Neural crest cell (in vitro differentiated cells): ENCODE data around the gene CLDN24. TPM values are rescaled to one million over a fixed set of nuclear protein-coding genes. Genes with fewer than 3 reads are reported as not detected.
A peak's percentile ranks its signal among the peaks of the same experiment; 100 is the strongest.
"Not testable (repeated sequence)": the region's sequence is repeated elsewhere in the genome, so short reads cannot be mapped to it uniquely, and the experiment has no call there.

Experiments used
- DNase-seq: peaks from one replicate; pipeline ENCODE4 v3.0.0; 2021; ENCODE audit warnings: low read depth, mixed read lengths, low spot score
- H3K27ac Mint-ChIP-seq: one replicate; pipeline ENCODE4 v1.8.0; 2021; ENCODE audit warnings: mild to moderate bottlenecking, mixed read lengths; ENCODE audit not compliant: unreplicated experiment
- H3K27me3 Mint-ChIP-seq: 2 replicates; pipeline ENCODE4 v1.8.0; 2021; ENCODE audit warnings: low read depth, mild to moderate bottlenecking, mixed read lengths
- H3K36me3 Mint-ChIP-seq: 2 replicates; pipeline ENCODE4 v1.8.0; 2021; ENCODE audit warnings: low read depth, mild to moderate bottlenecking, mixed read lengths
- H3K4me1 Mint-ChIP-seq: 2 replicates; pipeline ENCODE4 v1.8.0; 2021; ENCODE audit warnings: mixed read lengths
- H3K4me3 Mint-ChIP-seq: one replicate; pipeline ENCODE4 v1.8.0; 2021; ENCODE audit warnings: mild to moderate bottlenecking, mixed read lengths
- H3K9me3 Mint-ChIP-seq: 2 replicates; pipeline ENCODE4 v1.8.0; 2021; ENCODE audit warnings: mixed read lengths
- CTCF ChIP-seq: fragments of 200-600 bp; sonication (generic); conservative IDR thresholded peaks from 2 replicates; pipeline ENCODE4 v1.5.0; 2021; ENCODE audit warnings: antibody characterized with exemption, mild to moderate bottlenecking
- total RNA-seq: library from RNA; stranded (reverse); gene quantifications from 2 replicates; pipeline ENCODE4 v1.2.1, GENCODE V29; 2021

Gene CLDN24
- total RNA-seq, 1 donor from 2014 or later, result not detected

GRCh38 chr4:183326853-183327252, 4.6 kb upstream of the CLDN24 start:
- H3K4me1 Mint-ChIP-seq, result peaks cover 17% of the 10 kb centered on the region
- no peak overlapping the region for H3K4me3 Mint-ChIP-seq
- no peak for TF ChIP-seq CTCF
- H3K9me3 Mint-ChIP-seq, result peaks cover 6% of the 10 kb centered on the region
- no peak overlapping the region for H3K27ac Mint-ChIP-seq
- H3K36me3 Mint-ChIP-seq, result peaks cover 12% of the 10 kb centered on the region
- H3K27me3 Mint-ChIP-seq, result no peaks in the 10 kb centered on the region
- no peak for DNase-seq

- H3K27ac Mint-ChIP-seq, DNase-seq, H3K4me3 Mint-ChIP-seq, H3K9me3 Mint-ChIP-seq, H3K27me3 Mint-ChIP-seq: not testable (repeated sequence)
- peaks cover 21% of the 10 kb centered on the region for H3K4me1 Mint-ChIP-seq
- H3K36me3 Mint-ChIP-seq, result peaks cover 12% of the 10 kb centered on the region
These were observed 4.2 kb upstream of the CLDN24 start for GRCh38 chr4:183326387-183326786.

GRCh38 chr4:183324619-183325018, 2.4 kb upstream of the CLDN24 start:
- H3K36me3 Mint-ChIP-seq, result peaks cover 12% of the 10 kb centered on the region
- no peaks in the 10 kb centered on the region for H3K27me3 Mint-ChIP-seq
- peaks cover 6% of the 10 kb centered on the region for H3K9me3 Mint-ChIP-seq
- no peak for DNase-seq
- peaks cover 34% of the 10 kb centered on the region for H3K4me1 Mint-ChIP-seq
- no peak overlapping the region for H3K27ac Mint-ChIP-seq
- TF ChIP-seq CTCF, result no peak
- H3K4me3 Mint-ChIP-seq, result no peak overlapping the region

- Mint-ChIP-seq H3K4me1 (peaks cover 34% of the 10 kb centered on the region), H3K36me3 (peaks cover 12% of the 10 kb centered on the region)
- not testable (repeated sequence) for DNase-seq, H3K9me3 Mint-ChIP-seq, H3K27ac Mint-ChIP-seq, H3K27me3 Mint-ChIP-seq, H3K4me3 Mint-ChIP-seq
These were observed 1.8 kb upstream of the CLDN24 start for GRCh38 chr4:183324056-183324455.

- no peaks in the 10 kb centered on the region for H3K27me3 Mint-ChIP-seq
- H3K4me1 Mint-ChIP-seq, result peaks cover 30% of the 10 kb centered on the region
- H3K36me3 Mint-ChIP-seq, result peaks cover 12% of the 10 kb centered on the region
- no peak for TF ChIP-seq CTCF
- no peak overlapping the region for H3K4me3 Mint-ChIP-seq
- H3K9me3 Mint-ChIP-seq, result peaks cover 6% of the 10 kb centered on the region
- no peak overlapping the region for H3K27ac Mint-ChIP-seq
- no peak for DNase-seq
These were observed 1.1 kb upstream of the CLDN24 start for GRCh38 chr4:183323295-183323694.

GRCh38 chr4:183321516-183321915, 710 bp downstream of the CLDN24 start:
- H3K4me3 Mint-ChIP-seq, result no peak overlapping the region
- H3K27ac Mint-ChIP-seq, result peak overlapping the region; percentile 31
- no peak for DNase-seq
- no peaks in the 10 kb centered on the region for H3K27me3 Mint-ChIP-seq
- TF ChIP-seq CTCF, result no peak
- peaks cover 8% of the 10 kb centered on the region for H3K36me3 Mint-ChIP-seq
- peaks cover 30% of the 10 kb centered on the region for H3K4me1 Mint-ChIP-seq
- H3K9me3 Mint-ChIP-seq, result peaks cover 5% of the 10 kb centered on the region

GRCh38 chr4:183321079-183321478, 1.1 kb downstream of the CLDN24 start:
- H3K36me3 Mint-ChIP-seq, result peaks cover 4% of the 10 kb centered on the region
- H3K27me3 Mint-ChIP-seq, result no peaks in the 10 kb centered on the region
- no peak for TF ChIP-seq CTCF
- H3K9me3 Mint-ChIP-seq, result peaks cover 3% of the 10 kb centered on the region
- H3K4me3 Mint-ChIP-seq, result no peak overlapping the region
- DNase-seq, result no peak
- H3K27ac Mint-ChIP-seq, result no peak overlapping the region
- H3K4me1 Mint-ChIP-seq, result peaks cover 30% of the 10 kb centered on the region
